Endothelial cell of umbilical vein (primary cell): ENCODE data around the gene VEPH1. TPM values are rescaled to one million over a fixed set of nuclear protein-coding genes. Genes with fewer than 3 reads are reported as not detected.

ENCODE experiments used
- BruUV-seq: library from RNA; stranded (reverse); fragments of 400-500 nt; replicated peaks from 2 replicates; lab custom pipeline; 2021; lab: Mats Ljungman, UMichigan
- CTCF ChIA-PET: fragments of 300-600, 350-600 bp; sonication (Branson Sonifier 250); formaldehyde crosslinking; loops from one replicate; lab custom pipeline; 2021; ENCODE audit warnings: antibody characterized with exemption, inconsistent platforms; lab: Charles Lee
- POLR2A ChIA-PET: fragments of 300-600, 350-600 bp; sonication (Branson Sonifier 250); formaldehyde crosslinking; loops from one replicate; lab custom pipeline; 2021; ENCODE audit warnings: antibody characterized with exemption, inconsistent platforms; lab: Charles Lee
- DNase-seq: peaks from one replicate; pipeline ENCODE4 v3.0.0-alpha.2; 2011; ENCODE audit warnings: low read depth, low spot score
- FAIRE-seq: peaks from 2 replicates; lab custom pipeline; 2011; peaks lifted over from hg19 to GRCh38; lab: Jason Lieb, UNC
- H2AFZ ChIP-seq: 2 replicates; pipeline ENCODE4 v1.6.0; 2012; ENCODE audit warnings: low read depth, low read length, control low read depth, inconsistent platforms
- H3K27ac ChIP-seq: 2 replicates; pipeline ENCODE4 v1.5.1; 2011; ENCODE audit warnings: low read depth, mild to moderate bottlenecking, control low read depth, low read length, moderate library complexity; ENCODE audit not compliant: insufficient read depth
- H3K27me3 ChIP-seq, 2 experiments: 2 replicates each; pipeline versions ENCODE4 v1.6.0 to v1.6.1; 2011; ENCODE audit warnings: low read length in 2 of 2, mixed read lengths in 1 of 2; ENCODE audit not compliant: control insufficient read depth in 2 of 2, insufficient read depth in 2 of 2
- H3K36me3 ChIP-seq, 2 experiments: 2 replicates in 1 of 2; 3 replicates in 1 of 2; pipeline ENCODE4 v1.5.1; 2011; ENCODE audit warnings: low read length in 2 of 2, mild to moderate bottlenecking in 1 of 2, moderate library complexity in 1 of 2; ENCODE audit not compliant: control insufficient read depth in 2 of 2, insufficient read depth in 2 of 2; ENCODE audit errors: extremely low read depth in 1 of 2
- H3K4me1 ChIP-seq: 3 replicates; pipeline ENCODE4 v1.5.1; 2011; ENCODE audit warnings: mild to moderate bottlenecking, low read length; ENCODE audit not compliant: control insufficient read depth, insufficient read depth; ENCODE audit errors: extremely low read depth
- H3K4me2 ChIP-seq: 2 replicates; pipeline ENCODE4 v1.6.1; 2011; ENCODE audit warnings: low read length, control low read depth, mixed read lengths; ENCODE audit not compliant: insufficient read depth
- H3K4me3 ChIP-seq, 3 experiments: fragments of 200-600 bp in 1 of 3; sonication (generic), shearing (Covaris generic) in 1 of 3; replicated peaks in 1 of 3; 2 replicates each; pipeline ENCODE4 v1.5.1; 2011 to 2016; ENCODE audit warnings: control low read depth in 3 of 3, low read length in 3 of 3, mild to moderate bottlenecking in 2 of 3, inconsistent platforms in 1 of 3, low read depth in 1 of 3, moderate library complexity in 1 of 3; ENCODE audit not compliant: insufficient read depth in 1 of 3
- H3K79me2 ChIP-seq: 2 replicates; pipeline ENCODE4 v1.6.0; 2012; ENCODE audit warnings: low read length, inconsistent platforms; ENCODE audit not compliant: control insufficient read depth, insufficient read depth
- H3K9ac ChIP-seq: replicated peaks from 2 replicates; pipeline ENCODE3; 2011; ENCODE audit warnings: low read length, control low read depth; ENCODE audit not compliant: insufficient read depth; ENCODE audit errors: extremely low read depth
- H3K9me1 ChIP-seq: replicated peaks from 3 replicates; pipeline ENCODE4 v1.6.0; 2011; ENCODE audit warnings: mild to moderate bottlenecking, low read length; ENCODE audit not compliant: control insufficient read depth, insufficient read depth; ENCODE audit errors: extremely low read depth
- H3K9me3 ChIP-seq: replicated peaks from 2 replicates; pipeline ENCODE4 v1.5.1; 2012; ENCODE audit warnings: low read length, inconsistent platforms; ENCODE audit not compliant: control insufficient read depth, insufficient read depth
- H4K20me1 ChIP-seq: replicated peaks from 2 replicates; pipeline ENCODE3; 2011; ENCODE audit warnings: mild to moderate bottlenecking, low read length; ENCODE audit not compliant: control insufficient read depth, insufficient read depth; ENCODE audit errors: extremely low read depth
- CTCF ChIP-seq, 2 donors: IDR thresholded peaks; 1 replicate in 1 of 2; 2 replicates in 1 of 2; pipeline ENCODE4 v1.5.1; 2011; ENCODE audit warnings: low read length in 2 of 2, mild to moderate bottlenecking in 2 of 2, moderate library complexity in 2 of 2, control low read depth in 1 of 2, inconsistent platforms in 1 of 2, low read depth in 1 of 2; ENCODE audit not compliant: insufficient read depth in 1 of 2; ENCODE audit errors: extremely low read depth in 1 of 2
- EZH2 ChIP-seq: IDR thresholded peaks from 2 replicates; pipeline ENCODE4 v1.6.1; 2012; ENCODE audit warnings: borderline replicate concordance, low read depth, mild to moderate bottlenecking, moderate library complexity, low read length, inconsistent platforms; ENCODE audit not compliant: severe bottlenecking
- FOS ChIP-seq: IDR thresholded peaks from 2 replicates; pipeline ENCODE4 v1.6.1; 2011; ENCODE audit warnings: mild to moderate bottlenecking, low read length, moderate library complexity, borderline replicate concordance; ENCODE audit not compliant: insufficient read depth
- GATA2 ChIP-seq: IDR thresholded peaks from 2 replicates; pipeline ENCODE4 v1.7.0; 2011; ENCODE audit warnings: low read depth, mild to moderate bottlenecking, moderate library complexity, mixed read lengths, low read length; ENCODE audit not compliant: insufficient read length, insufficient read depth
- JUN ChIP-seq: IDR thresholded peaks from 2 replicates; pipeline ENCODE4 v1.6.1; 2011; ENCODE audit warnings: borderline replicate concordance, low read depth; ENCODE audit not compliant: insufficient read length, insufficient read depth
- MAX ChIP-seq: IDR thresholded peaks from 2 replicates; pipeline ENCODE4 v1.6.1; 2011; ENCODE audit not compliant: insufficient read depth, insufficient read length
- MYC ChIP-seq: IDR thresholded peaks from one replicate; pipeline ENCODE4 v1.6.1; 2011; ENCODE audit warnings: mild to moderate bottlenecking, low read depth, low read length
- POLR2A ChIP-seq: IDR thresholded peaks from 2 replicates; pipeline ENCODE4 v1.6.1; 2012; ENCODE audit warnings: low read depth, mild to moderate bottlenecking, control low read depth, low read length
- POLR2AphosphoS5 ChIP-seq: IDR thresholded peaks from 2 replicates; pipeline ENCODE4 v1.6.1; 2012; ENCODE audit warnings: low read depth, mild to moderate bottlenecking, control low read depth, low read length, moderate library complexity; ENCODE audit not compliant: insufficient read depth
- dilution Hi-C: fragments of 300-500 bp; cut with MboI; formaldehyde crosslinking; loops from one replicate; pipeline ENCODE4 v1.15.0; 2019; ENCODE audit warnings: low sequenced_read_pairs; ENCODE audit not compliant: extremely low pct_ligation_motif_present
- intact Hi-C: fragments of 100-400 bp; cut with micrococcal nuclease; formaldehyde crosslinking; loops from one replicate; pipeline ENCODE4 v1.10.0; 2022
- polyA plus RNA-seq, 4 experiments: library from polyadenylated mRNA; depleted of rRNA in 3 of 4; stranded (reverse) in 3 of 4; unstranded in 1 of 4; fragments of >200 nt; gene quantifications; 2 replicates each; pipeline versions ENCODE4 v1.2.1 to v1.2.3, GENCODE V29; 2011 to 2012; ENCODE audit warnings: missing spikeins in 1 of 4
- total RNA-seq: library from RNA; stranded (reverse); gene quantifications from 2 replicates; pipeline ENCODE4 v1.2.3, GENCODE V29; 2021

The VEPH1 gene
- total and polyA plus RNA-seq, 2 donors (not counting 3 experiments of a cell fraction or from before 2014, with no cell fraction given): 42.9 to 136 TPM

DNA sequence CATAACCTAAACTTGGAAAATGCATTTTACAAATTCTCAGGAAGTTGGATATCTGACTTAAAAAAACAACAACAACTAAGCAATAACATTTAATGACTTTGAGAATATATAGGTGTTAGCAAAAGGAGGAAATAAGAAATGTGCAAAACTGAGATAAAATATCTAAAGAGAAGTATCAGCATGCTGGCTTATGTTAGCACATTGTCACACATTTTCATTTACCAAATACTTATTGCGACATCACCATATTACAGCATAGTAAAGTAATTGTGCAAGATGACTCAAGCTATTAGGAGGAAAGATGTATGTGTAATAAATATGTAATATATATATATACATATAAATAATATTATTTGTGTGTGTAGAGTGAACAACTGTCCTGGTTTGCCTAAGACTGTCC is 57.4 kb downstream of the VEPH1 start:
- H3K4me3 ChIP-seq: no peak overlapping the region
- H2AFZ ChIP-seq: no peak overlapping the region
- no peak for FAIRE-seq
- dilution Hi-C loops (no loop called here), intact Hi-C loops (loop anchor here (2.0 to 5.0 kb wide), 3 partner anchors 47 to 207 kb away; no protein-coding TSS in a partner anchor)
- peaks cover 28% of the 10 kb centered on the region for H3K79me2 ChIP-seq
- no peaks in the 10 kb centered on the region for H3K27me3 ChIP-seq
- H3K9ac ChIP-seq: no peak overlapping the region
- no peaks in the 10 kb centered on the region for H3K9me1 ChIP-seq
- H3K27ac ChIP-seq: peak overlapping the region; percentile 26
- POLR2A ChIA-PET: no interaction called here
- H3K4me2 ChIP-seq: no peak overlapping the region
- CTCF ChIA-PET: interaction anchor here (1.0 to 4.0 kb wide), 8 partner anchors 11 to 241 kb away, joined by 3 to 34 read pairs (median 4); no protein-coding TSS in a partner anchor
- H3K4me1 ChIP-seq: peaks cover 38% of the 10 kb centered on the region
- no TSS peak for BruUV-seq
- peak; percentile 33 for DNase-seq
- H4K20me1 ChIP-seq: no peaks in the 10 kb centered on the region
- no peaks in the 10 kb centered on the region for H3K9me3 ChIP-seq
- H3K36me3 ChIP-seq: peaks cover 0 to 18% of the 10 kb centered on the region in 2 experiments
- TF ChIP-seq MAX: no peak
- no peak for TF ChIP-seq CTCF (IDR thresholded peaks at IDR 0.05; ENCODE audit: extremely low read depth in 1 of 2, insufficient read depth in 1 of 2, low read depth in 1 of 2, low read length in 2 of 2)
- TF ChIP-seq FOS: no peak
- TF ChIP-seq JUN: no peak
- TF ChIP-seq MYC: no peak
- TF ChIP-seq POLR2A: no peak
- no peak for TF ChIP-seq EZH2
- TF ChIP-seq GATA2: no peak
- TF ChIP-seq POLR2AphosphoS5: no peak
